HepG2 (cell line): ENCODE measurements around the gene LRP10. TPM values are rescaled to one million over a fixed set of nuclear protein-coding genes. Genes with fewer than 3 reads are reported as not detected.

Source experiments
- CHCHD3 ChIP-seq: sonication (generic); formaldehyde crosslinking; IDR thresholded peaks from 2 replicates; pipeline ENCODE4 v1.8.0; 2022; ENCODE audit warnings: mild to moderate bottlenecking, missing genetic modification reagents, moderate library complexity
- DNMT3B ChIP-seq: conservative IDR thresholded peaks from 2 replicates; pipeline ENCODE4 v1.6.1; 2016; ENCODE audit warnings: missing biosample characterization, control low read depth
- FOXA1 ChIP-seq, 2 experiments: fragments of 450-650 bp in 1 of 2; sonication (generic) in 1 of 2; formaldehyde crosslinking in 1 of 2; IDR thresholded peaks; 2 replicates each; pipeline versions ENCODE4 v1.4.0 to v1.6.1; 2016 to 2020; ENCODE audit warnings: missing genetic modification reagents in 1 of 2
- FOXC1 ChIP-seq: sonication (generic); formaldehyde crosslinking; IDR thresholded peaks from 2 replicates; pipeline ENCODE4 v1.8.0; 2022; ENCODE audit warnings: mild to moderate bottlenecking, missing genetic modification reagents, borderline replicate concordance
- POLR2G ChIP-seq: fragments of 200-400 bp; formaldehyde crosslinking; IDR thresholded peaks from 2 replicates; pipeline ENCODE4 v1.6.1; 2018; ENCODE audit warnings: mild to moderate bottlenecking, low read depth, low read length, moderate library complexity
- REPIN1 ChIP-seq: sonication (generic); formaldehyde crosslinking; IDR thresholded peaks from 2 replicates; pipeline ENCODE4 v1.8.0; 2022; ENCODE audit warnings: missing genetic modification reagents, low read depth, mild to moderate bottlenecking, borderline replicate concordance
- SPEN ChIP-seq: sonication (generic); formaldehyde crosslinking; IDR thresholded peaks from 2 replicates; pipeline ENCODE4 v1.5.1; 2020; ENCODE audit warnings: low read depth, mild to moderate bottlenecking, missing genetic modification reagents
- ZNF737 ChIP-seq: sonication (generic); formaldehyde crosslinking; IDR thresholded peaks from 2 replicates; pipeline ENCODE4 v1.5.0; 2020; ENCODE audit warnings: missing genetic modification reagents, mild to moderate bottlenecking, borderline replicate concordance
- polyA plus RNA-seq, 8 experiments: library from polyadenylated mRNA; depleted of rRNA in 3 of 8; stranded (reverse) in 7 of 8; unstranded in 1 of 8; fragments of >200 nt; fragmentation: Illumina TruSeq in 4 of 8; extraction: Trizol in 4 of 8; gene quantifications; 2 replicates each; pipeline versions ENCODE4 v1.2.1 to v1.2.3, GENCODE V29; 2011 to 2016; ENCODE audit warnings: low read depth in 4 of 8, missing spikeins in 1 of 8, mixed read lengths in 1 of 8; ENCODE audit not compliant: insufficient read depth in 1 of 8
- total RNA-seq, 5 experiments: library from RNA; depleted of rRNA; stranded (reverse); fragments of >200 nt; fragmentation: Illumina TruSeq; extraction: Trizol; gene quantifications; 2 replicates each; pipeline ENCODE4 v1.2.3, GENCODE V29; 2016; ENCODE audit warnings: low read depth in 1 of 5
- TF ChIP-seq, protein P1 (sequence below): sonication (generic); formaldehyde crosslinking; IDR thresholded peaks from 2 replicates; pipeline ENCODE4 v1.4.0; 2020; ENCODE audit warnings: missing genetic modification reagents, mild to moderate bottlenecking, borderline replicate concordance
- TF ChIP-seq, protein P2 (sequence below): sonication (generic); formaldehyde crosslinking; IDR thresholded peaks from 2 replicates; pipeline ENCODE4 v1.4.0; 2020; ENCODE audit warnings: missing genetic modification reagents, mild to moderate bottlenecking, borderline replicate concordance
- TF ChIP-seq, protein P3 (sequence below): sonication (generic); formaldehyde crosslinking; IDR thresholded peaks from 2 replicates; pipeline ENCODE4 v1.8.1; 2023; ENCODE audit warnings: mild to moderate bottlenecking, inconsistent platforms, moderate library complexity, missing genetic modification reagents, borderline replicate concordance
- TF ChIP-seq, protein P4 (sequence below): IDR thresholded peaks from 2 replicates; pipeline ENCODE4 v1.6.1; 2016; ENCODE audit warnings: low read depth, borderline replicate concordance
- TF ChIP-seq, protein P5 (sequence below): sonication (generic); formaldehyde crosslinking; conservative IDR thresholded peaks from 2 replicates; pipeline ENCODE4 v1.8.1; 2023; ENCODE audit warnings: missing genetic modification reagents

Gene LRP10
- total and polyA plus RNA-seq, 2 of the 13 experiments (the other 11 are each of a cell fraction or from before 2014, with no cell fraction given), result 16.9 to 45.2 TPM

DNA sequence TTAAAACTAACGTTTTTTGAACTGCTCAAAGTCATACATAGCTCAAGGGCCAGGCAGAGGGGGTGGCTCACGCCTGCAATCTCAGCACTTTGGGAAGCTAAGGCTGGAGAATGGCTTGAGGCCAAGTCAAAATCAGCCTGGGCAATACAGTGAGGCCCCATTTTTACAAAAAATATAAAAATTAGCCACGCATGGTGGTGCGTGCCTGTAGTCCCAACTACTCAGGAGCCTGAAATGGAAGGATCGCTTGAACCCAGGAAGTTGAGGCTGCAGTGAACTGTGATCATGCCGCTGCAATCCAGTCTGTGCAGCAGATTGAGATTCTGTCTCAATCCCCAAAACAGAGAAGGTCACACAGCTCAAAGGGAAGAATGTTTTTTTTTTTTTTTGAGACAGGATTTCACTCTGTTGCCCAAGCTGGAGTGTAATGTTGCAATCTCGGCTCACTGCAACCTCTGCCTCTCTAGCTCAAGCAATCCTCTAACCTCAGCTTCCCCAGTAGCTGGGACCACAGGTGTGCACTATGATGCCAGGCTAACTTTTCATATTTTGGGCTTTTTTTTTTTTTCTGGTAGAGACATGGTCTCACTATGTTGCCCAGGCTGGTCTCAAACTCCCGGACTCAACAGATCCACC is 44.5 kb downstream of the LRP10 start (continued):
- TF ChIP-seq SPEN (CRISPR knock-in tag) (peak; percentile 37; the same call in 1 of the 2 replicates), FOXC1 (peak; percentile 81), REPIN1 (CRISPR knock-in tag) (no peak), ZNF737 (CRISPR knock-in tag) (peak; percentile 89; the same call in 1 of the 2 replicates), POLR2G (peak; percentile 44; the same call in 1 of the 2 replicates), CHCHD3 (0 out of 2 replicates have a peak, but pooled peaks have one; percentile 44), FOXA1 (IDR thresholded peaks at IDR 0.05) (no peak), FOXA1 (CRISPR knock-in tag; IDR thresholded peaks at IDR 0.05) (0 out of 2 replicates have a peak, but pooled peaks have one; percentile 4), DNMT3B (CRISPR knock-in tag) (no peak)
- TF ChIP-seq, protein P1, sequence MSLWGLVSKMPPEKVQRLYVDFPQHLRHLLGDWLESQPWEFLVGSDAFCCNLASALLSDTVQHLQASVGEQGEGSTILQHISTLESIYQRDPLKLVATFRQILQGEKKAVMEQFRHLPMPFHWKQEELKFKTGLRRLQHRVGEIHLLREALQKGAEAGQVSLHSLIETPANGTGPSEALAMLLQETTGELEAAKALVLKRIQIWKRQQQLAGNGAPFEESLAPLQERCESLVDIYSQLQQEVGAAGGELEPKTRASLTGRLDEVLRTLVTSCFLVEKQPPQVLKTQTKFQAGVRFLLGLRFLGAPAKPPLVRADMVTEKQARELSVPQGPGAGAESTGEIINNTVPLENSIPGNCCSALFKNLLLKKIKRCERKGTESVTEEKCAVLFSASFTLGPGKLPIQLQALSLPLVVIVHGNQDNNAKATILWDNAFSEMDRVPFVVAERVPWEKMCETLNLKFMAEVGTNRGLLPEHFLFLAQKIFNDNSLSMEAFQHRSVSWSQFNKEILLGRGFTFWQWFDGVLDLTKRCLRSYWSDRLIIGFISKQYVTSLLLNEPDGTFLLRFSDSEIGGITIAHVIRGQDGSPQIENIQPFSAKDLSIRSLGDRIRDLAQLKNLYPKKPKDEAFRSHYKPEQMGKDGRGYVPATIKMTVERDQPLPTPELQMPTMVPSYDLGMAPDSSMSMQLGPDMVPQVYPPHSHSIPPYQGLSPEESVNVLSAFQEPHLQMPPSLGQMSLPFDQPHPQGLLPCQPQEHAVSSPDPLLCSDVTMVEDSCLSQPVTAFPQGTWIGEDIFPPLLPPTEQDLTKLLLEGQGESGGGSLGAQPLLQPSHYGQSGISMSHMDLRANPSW (CRISPR knock-in tag), result no peak
- TF ChIP-seq, protein P2, sequence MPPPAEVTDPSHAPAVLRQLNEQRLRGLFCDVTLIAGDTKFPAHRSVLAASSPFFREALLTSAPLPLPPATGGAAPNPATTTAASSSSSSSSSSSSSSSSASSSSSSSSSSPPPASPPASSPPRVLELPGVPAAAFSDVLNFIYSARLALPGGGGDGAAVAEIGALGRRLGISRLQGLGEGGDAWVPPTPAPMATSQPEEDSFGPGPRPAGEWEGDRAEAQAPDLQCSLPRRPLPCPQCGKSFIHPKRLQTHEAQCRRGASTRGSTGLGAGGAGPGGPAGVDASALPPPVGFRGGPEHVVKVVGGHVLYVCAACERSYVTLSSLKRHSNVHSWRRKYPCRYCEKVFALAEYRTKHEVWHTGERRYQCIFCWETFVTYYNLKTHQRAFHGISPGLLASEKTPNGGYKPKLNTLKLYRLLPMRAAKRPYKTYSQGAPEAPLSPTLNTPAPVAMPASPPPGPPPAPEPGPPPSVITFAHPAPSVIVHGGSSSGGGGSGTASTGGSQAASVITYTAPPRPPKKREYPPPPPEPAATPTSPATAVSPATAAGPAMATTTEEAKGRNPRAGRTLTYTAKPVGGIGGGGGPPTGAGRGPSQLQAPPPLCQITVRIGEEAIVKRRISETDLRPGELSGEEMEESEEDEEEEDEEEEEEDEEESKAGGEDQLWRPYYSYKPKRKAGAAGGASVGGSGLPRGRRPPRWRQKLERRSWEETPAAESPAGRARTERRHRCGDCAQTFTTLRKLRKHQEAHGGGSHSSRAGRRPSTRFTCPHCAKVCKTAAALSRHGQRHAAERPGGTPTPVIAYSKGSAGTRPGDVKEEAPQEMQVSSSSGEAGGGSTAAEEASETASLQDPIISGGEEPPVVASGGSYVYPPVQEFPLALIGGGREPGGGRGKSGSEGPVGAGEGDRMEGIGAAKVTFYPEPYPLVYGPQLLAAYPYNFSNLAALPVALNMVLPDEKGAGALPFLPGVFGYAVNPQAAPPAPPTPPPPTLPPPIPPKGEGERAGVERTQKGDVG (CRISPR knock-in tag), result no peak
- TF ChIP-seq, protein P3, sequence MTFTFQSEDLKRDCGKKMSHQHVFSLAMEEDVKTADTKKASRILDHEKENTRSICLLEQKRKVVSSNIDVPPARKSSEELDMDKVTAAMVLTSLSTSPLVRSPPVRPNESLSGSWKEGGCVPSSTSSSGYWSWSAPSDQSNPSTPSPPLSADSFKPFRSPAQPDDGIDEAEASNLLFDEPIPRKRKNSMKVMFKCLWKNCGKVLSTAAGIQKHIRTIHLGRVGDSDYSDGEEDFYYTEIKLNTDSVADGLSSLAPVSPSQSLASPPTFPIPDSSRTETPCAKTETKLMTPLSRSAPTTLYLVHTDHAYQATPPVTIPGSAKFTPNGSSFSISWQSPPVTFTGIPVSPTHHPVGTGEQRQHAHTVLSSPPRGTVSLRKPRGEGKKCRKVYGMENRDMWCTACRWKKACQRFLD (CRISPR knock-in tag), result no peak
- TF ChIP-seq, protein P4, sequence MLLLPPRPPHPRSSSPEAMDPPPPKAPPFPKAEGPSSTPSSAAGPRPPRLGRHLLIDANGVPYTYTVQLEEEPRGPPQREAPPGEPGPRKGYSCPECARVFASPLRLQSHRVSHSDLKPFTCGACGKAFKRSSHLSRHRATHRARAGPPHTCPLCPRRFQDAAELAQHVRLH, result 0 out of 2 replicates have a peak, but pooled peaks have one; percentile 25
- TF ChIP-seq, protein P5, sequence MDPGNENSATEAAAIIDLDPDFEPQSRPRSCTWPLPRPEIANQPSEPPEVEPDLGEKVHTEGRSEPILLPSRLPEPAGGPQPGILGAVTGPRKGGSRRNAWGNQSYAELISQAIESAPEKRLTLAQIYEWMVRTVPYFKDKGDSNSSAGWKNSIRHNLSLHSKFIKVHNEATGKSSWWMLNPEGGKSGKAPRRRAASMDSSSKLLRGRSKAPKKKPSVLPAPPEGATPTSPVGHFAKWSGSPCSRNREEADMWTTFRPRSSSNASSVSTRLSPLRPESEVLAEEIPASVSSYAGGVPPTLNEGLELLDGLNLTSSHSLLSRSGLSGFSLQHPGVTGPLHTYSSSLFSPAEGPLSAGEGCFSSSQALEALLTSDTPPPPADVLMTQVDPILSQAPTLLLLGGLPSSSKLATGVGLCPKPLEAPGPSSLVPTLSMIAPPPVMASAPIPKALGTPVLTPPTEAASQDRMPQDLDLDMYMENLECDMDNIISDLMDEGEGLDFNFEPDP, result 0 out of 2 replicates have a peak, but pooled peaks have one; percentile 69
